Bronchial epithelial cell (primary cell): ENCODE results near the gene ERBB4. TPM values are rescaled to one million over a fixed set of nuclear protein-coding genes. Genes with fewer than 3 reads are reported as not detected.

Experiments used
- DNase-seq: peaks from one replicate; pipeline ENCODE4 v3.0.0-alpha.2; 2010; ENCODE audit warnings: low read depth
- FAIRE-seq: peaks from 2 replicates; lab custom pipeline; 2011; peaks lifted over from hg19 to GRCh38; lab: Jason Lieb, UNC
- H3K27me3 ChIP-seq: 2 replicates; pipeline ENCODE4 v1.5.1; 2011; ENCODE audit warnings: low read length; ENCODE audit not compliant: control insufficient read depth, insufficient read depth
- H3K36me3 ChIP-seq: 2 replicates; pipeline ENCODE4 v1.5.1; 2011; ENCODE audit warnings: low read length; ENCODE audit not compliant: control insufficient read depth, insufficient read depth
- H3K4me3 ChIP-seq: 2 replicates; pipeline ENCODE4 v1.5.1; 2011; ENCODE audit warnings: mild to moderate bottlenecking, low read depth, low read length, control low read depth
- total RNA-seq: library from RNA; depleted of rRNA; stranded (reverse); fragments of >200 nt; gene quantifications from 2 replicates; pipeline ENCODE4 v1.2.1, GENCODE V29; 2014
- TF ChIP-seq, protein P1 (sequence below): IDR thresholded peaks from 2 replicates; pipeline ENCODE4 v1.5.1; 2011; ENCODE audit warnings: mild to moderate bottlenecking, moderate library complexity, low read length, control low read depth, inconsistent platforms; ENCODE audit not compliant: insufficient read depth, severe bottlenecking

ERBB4 gene
- total RNA-seq, 1 donor from 2014 or later, result under 0.01 TPM

DNA sequence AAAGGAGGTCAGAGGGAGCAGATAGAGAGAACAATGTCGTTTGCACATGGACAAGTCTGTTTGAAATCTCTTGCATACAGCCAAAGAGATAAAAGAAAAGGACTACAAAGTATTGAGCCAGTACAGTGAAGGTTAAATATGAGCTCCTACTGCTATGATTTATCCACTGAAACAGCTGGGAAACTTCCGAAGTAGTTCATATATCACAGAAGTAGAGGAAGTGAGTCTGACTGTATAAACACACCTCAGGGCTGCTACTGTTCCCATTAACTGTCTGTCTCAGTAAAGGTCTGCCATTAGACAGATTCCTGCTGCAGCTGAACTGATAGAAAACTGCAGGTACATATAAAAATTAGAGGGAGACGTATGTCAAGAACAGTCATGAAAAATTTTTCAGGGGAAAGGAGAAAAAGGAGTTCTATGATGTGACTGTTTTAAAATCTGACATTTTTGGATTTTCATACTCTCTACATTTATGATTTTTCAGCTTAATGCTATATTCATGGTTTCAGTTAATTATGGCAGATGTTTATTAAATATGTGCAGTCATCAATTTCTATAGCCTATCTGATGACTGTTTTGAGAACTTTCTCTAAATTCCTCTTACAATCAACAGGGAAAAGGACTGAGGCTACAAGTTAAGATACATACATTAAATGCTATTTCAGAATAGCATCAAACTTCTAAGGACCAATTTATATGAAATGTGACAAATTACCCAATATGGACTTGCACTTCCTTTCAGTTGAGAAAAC lies 364.7 kb downstream of the ERBB4 start:
- H3K4me3 ChIP-seq, result no peak overlapping the region
- DNase-seq (peak; percentile 60), FAIRE-seq (no peak)
- TF ChIP-seq, protein P1, sequence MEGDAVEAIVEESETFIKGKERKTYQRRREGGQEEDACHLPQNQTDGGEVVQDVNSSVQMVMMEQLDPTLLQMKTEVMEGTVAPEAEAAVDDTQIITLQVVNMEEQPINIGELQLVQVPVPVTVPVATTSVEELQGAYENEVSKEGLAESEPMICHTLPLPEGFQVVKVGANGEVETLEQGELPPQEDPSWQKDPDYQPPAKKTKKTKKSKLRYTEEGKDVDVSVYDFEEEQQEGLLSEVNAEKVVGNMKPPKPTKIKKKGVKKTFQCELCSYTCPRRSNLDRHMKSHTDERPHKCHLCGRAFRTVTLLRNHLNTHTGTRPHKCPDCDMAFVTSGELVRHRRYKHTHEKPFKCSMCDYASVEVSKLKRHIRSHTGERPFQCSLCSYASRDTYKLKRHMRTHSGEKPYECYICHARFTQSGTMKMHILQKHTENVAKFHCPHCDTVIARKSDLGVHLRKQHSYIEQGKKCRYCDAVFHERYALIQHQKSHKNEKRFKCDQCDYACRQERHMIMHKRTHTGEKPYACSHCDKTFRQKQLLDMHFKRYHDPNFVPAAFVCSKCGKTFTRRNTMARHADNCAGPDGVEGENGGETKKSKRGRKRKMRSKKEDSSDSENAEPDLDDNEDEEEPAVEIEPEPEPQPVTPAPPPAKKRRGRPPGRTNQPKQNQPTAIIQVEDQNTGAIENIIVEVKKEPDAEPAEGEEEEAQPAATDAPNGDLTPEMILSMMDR, result no peak
- no peaks in the 10 kb centered on the region for H3K36me3 ChIP-seq
- no peaks in the 10 kb centered on the region for H3K27me3 ChIP-seq

DNA sequence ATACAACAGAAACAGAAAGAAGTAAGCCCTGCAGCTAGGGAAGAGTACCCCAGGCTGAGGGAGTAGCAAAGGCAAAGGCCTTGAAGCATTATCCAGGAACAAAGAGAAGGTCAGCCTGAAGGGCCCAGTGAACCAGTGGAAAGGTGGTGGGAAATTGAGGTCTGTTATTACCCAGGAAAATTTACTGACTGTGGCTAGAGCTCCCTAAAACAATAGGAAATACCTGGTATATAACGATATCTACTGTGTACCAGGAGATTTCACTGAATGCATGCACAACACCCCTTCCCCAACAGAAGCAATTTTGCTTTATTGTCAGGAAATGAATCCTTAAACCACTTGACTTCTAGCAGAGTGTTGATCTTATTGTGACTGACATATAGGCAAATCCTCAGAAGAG lies 365.3 kb downstream of the ERBB4 start:
- Histone ChIP-seq H3K4me3 (no peak overlapping the region), H3K27me3 (no peaks in the 10 kb centered on the region), H3K36me3 (no peaks in the 10 kb centered on the region)
- DNase-seq (no peak), FAIRE-seq (no peak)
- TF ChIP-seq, protein P1, result no peak

DNA sequence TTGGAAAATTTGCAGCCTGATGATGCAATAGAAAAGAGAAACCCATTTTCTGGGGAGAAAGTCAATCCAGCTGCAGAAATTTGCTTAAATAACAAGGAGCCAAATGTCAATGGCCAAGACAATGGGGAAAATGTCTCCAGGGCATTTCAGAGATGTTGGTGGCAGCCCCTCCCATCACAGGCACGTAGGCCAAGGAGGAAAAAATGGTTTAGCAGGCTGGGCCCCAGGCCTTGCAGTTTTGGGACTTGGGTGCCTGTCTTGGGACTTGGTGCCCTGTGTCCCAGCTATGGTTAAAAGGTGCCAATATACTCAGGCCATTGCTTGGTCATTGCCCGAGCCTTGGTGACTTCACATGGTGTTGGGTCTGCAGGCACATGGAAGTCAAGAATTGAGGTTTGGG lies 368.2 kb downstream of the ERBB4 start:
- TF ChIP-seq, protein P1, result no peak
- no peaks in the 10 kb centered on the region for H3K27me3 ChIP-seq
- no peak for DNase-seq
- FAIRE-seq, result no peak
- no peak overlapping the region for H3K4me3 ChIP-seq
- H3K36me3 ChIP-seq, result no peaks in the 10 kb centered on the region

DNA sequence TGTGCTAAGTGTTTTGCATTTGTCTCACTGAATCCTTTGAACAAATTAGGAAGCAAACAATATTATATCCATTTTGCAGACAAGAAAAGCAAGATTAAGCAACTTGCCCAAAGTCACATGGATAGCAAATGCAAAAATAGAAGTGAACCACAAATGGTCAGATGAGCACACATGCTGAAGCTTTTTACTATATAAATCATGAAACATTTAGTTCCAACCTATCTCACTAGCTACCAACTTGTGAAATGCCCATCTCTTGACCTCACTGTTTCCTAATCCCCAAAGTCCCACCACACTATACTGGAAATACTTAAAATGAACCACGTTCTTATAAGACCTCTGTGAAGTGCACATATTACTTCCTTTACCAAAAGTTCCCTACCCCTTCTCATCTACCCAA lies 380.5 kb downstream of the ERBB4 start:
- Histone ChIP-seq H3K4me3 (no peak overlapping the region), H3K27me3 (no peaks in the 10 kb centered on the region), H3K36me3 (no peaks in the 10 kb centered on the region)
- DNase-seq (no peak), FAIRE-seq (no peak)
- TF ChIP-seq, protein P1, result no peak

DNA sequence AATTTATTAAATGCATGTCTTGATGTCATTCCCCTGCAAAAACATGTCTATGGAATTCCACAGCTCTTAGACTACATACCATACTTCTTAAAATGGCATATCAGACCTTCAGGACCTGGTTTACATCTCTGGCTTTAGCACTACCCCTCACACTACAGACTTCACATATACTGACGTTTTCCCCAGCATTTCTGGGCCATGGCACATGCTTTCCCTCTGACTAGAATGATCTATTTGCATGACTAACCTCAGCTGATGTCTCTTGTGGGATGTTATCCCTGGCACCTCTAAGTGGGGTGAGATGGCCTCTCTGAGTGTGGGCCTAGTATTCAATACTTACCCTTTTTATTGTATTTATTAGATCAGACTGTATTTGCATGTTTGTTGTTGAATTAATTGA lies 381.6 kb downstream of the ERBB4 start:
- Histone ChIP-seq H3K4me3 (no peak overlapping the region), H3K27me3 (no peaks in the 10 kb centered on the region), H3K36me3 (no peaks in the 10 kb centered on the region)
- TF ChIP-seq, protein P1, result no peak
- FAIRE-seq (no peak), DNase-seq (no peak)

DNA sequence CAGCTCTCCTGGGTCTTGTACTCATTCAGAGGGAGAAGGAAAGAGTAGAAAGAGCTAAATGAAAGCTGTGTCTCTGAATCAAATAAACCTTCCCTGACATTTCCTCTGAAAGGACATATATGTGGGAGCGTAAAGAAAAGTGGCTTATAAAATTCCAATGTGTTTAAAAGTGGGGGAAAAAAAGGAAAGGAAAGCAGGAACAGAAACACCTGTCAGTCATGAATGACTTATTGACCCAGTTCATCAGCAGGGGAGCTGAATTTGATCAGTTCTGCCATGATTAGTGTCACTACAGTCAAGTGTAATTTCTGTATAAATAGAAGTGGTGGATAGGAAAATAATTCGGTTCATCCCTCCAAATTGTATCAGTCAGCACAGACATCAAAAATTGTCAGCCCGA lies 382.5 kb downstream of the ERBB4 start:
- FAIRE-seq (no peak), DNase-seq (no peak)
- no peaks in the 10 kb centered on the region for H3K27me3 ChIP-seq
- TF ChIP-seq, protein P1, result no peak
- H3K4me3 ChIP-seq, result no peak overlapping the region
- no peaks in the 10 kb centered on the region for H3K36me3 ChIP-seq
